Neural progenitor cell (in vitro differentiated cells): ENCODE results near the gene SMC3. TPM values are rescaled to one million over a fixed set of nuclear protein-coding genes. Genes with fewer than 3 reads are reported as not detected.

Experiments used
- DNase-seq: peaks from one replicate; pipeline ENCODE4 v3.0.0-alpha.2; 2016; ENCODE audit warnings: low spot score
- H2AFZ ChIP-seq: fragments of 200-600 bp; sonication (generic); replicated peaks from 2 replicates; pipeline ENCODE4 v1.6.1; 2016; ENCODE audit warnings: antibody characterized with exemption
- H3F3A ChIP-seq: fragments of 200-600 bp; sonication (generic); 2 replicates; pipeline ENCODE4 v1.6.1; 2016; ENCODE audit warnings: antibody characterized with exemption, low read depth
- H3K27ac ChIP-seq: fragments of 200-600 bp; sonication (generic); 2 replicates; pipeline ENCODE4 v1.5.1; 2016; ENCODE audit warnings: mild to moderate bottlenecking
- H3K27me3 ChIP-seq: fragments of 200-600 bp; sonication (generic); 2 replicates; pipeline ENCODE4 v1.6.1; 2016; ENCODE audit warnings: mild to moderate bottlenecking, moderate library complexity
- H3K36me3 ChIP-seq: fragments of 200-600 bp; sonication (generic); 2 replicates; pipeline ENCODE4 v1.5.1; 2016
- H3K4me1 ChIP-seq: fragments of 200-600 bp; sonication (generic); 2 replicates; pipeline ENCODE4 v1.6.1; 2016; ENCODE audit warnings: mixed run types
- H3K4me2 ChIP-seq: fragments of 200-600 bp; sonication (generic); 2 replicates; pipeline ENCODE4 v1.6.1; 2016
- H3K4me3 ChIP-seq: fragments of 200-600 bp; sonication (generic); 2 replicates; pipeline ENCODE4 v1.5.1; 2016
- H3K79me2 ChIP-seq: fragments of 200-600 bp; sonication (generic); 2 replicates; pipeline ENCODE4 v1.6.1; 2016; ENCODE audit warnings: low read depth
- H3K9ac ChIP-seq: fragments of 200-600 bp; sonication (generic); 2 replicates; pipeline ENCODE4 v1.6.1; 2016
- H3K9me3 ChIP-seq: fragments of 200-600 bp; sonication (generic); 2 replicates; pipeline ENCODE4 v1.5.1; 2016; ENCODE audit warnings: low read depth
- H4K20me1 ChIP-seq: fragments of 200-600 bp; sonication (generic); 2 replicates; pipeline ENCODE4 v1.6.1; 2016; ENCODE audit warnings: low read depth
- H3K27ac Mint-ChIP-seq: 3 replicates; pipeline ENCODE4 v1.8.0; 2021; ENCODE audit warnings: mixed read lengths
- H3K27me3 Mint-ChIP-seq: 2 replicates; pipeline ENCODE4 v1.8.0; 2022; ENCODE audit warnings: low read depth, mild to moderate bottlenecking, inconsistent platforms, moderate library complexity, mixed read lengths; ENCODE audit not compliant: insufficient read depth
- H3K36me3 Mint-ChIP-seq: 3 replicates; pipeline ENCODE4 v1.8.0; 2021; ENCODE audit warnings: mixed read lengths
- H3K4me1 Mint-ChIP-seq: 3 replicates; pipeline ENCODE4 v1.8.0; 2021; ENCODE audit warnings: mixed read lengths
- H3K4me3 Mint-ChIP-seq: 3 replicates; pipeline ENCODE4 v1.8.0; 2021; ENCODE audit warnings: mild to moderate bottlenecking, moderate library complexity, mixed read lengths
- H3K9me3 Mint-ChIP-seq: 3 replicates; pipeline ENCODE4 v1.8.0; 2020; ENCODE audit warnings: mixed read lengths
- CTCF ChIP-seq: fragments of 200-600 bp; sonication (generic); IDR thresholded peaks from 2 replicates; pipeline ENCODE4 v1.5.1; 2017; ENCODE audit warnings: antibody characterized with exemption, mild to moderate bottlenecking
- EZH2 ChIP-seq: fragments of 200-600 bp; sonication (generic); IDR thresholded peaks from 2 replicates; pipeline ENCODE4 v1.6.1; 2017; ENCODE audit warnings: antibody characterized with exemption, mild to moderate bottlenecking, moderate library complexity
- EZH2phosphoT487 ChIP-seq: fragments of 200-600 bp; sonication (generic); IDR thresholded peaks from 2 replicates; pipeline ENCODE4 v1.6.1; 2017; ENCODE audit warnings: antibody characterized with exemption
- total RNA-seq: library from RNA; depleted of rRNA; stranded (reverse); fragments of >200 nt; gene quantifications from 2 replicates; pipeline ENCODE4 v1.2.3, GENCODE V29; 2015; ENCODE audit warnings: low replicate concordance

The SMC3 gene
- total RNA-seq, 1 donor from 2014 or later, result 109 TPM

- H3K27ac Mint-ChIP-seq, result no peak overlapping the region
- Histone ChIP-seq H3K27me3 (no peaks in the 10 kb centered on the region), H2AFZ (no peak overlapping the region), H3K36me3 (peaks cover 35% of the 10 kb centered on the region), H4K20me1 (no peaks in the 10 kb centered on the region), H3K4me3 (no peak overlapping the region), H3K4me1 (no peaks in the 10 kb centered on the region), H3F3A (peaks cover 4% of the 10 kb centered on the region), H3K9me3 (no peaks in the 10 kb centered on the region), H3K9ac (no peak overlapping the region), H3K27ac (no peak overlapping the region), H3K4me2 (no peak overlapping the region), H3K79me2 (no peaks in the 10 kb centered on the region)
- no peaks in the 10 kb centered on the region for H3K4me1 Mint-ChIP-seq
- H3K9me3 Mint-ChIP-seq, result no peaks in the 10 kb centered on the region
- H3K4me3 Mint-ChIP-seq, result no peak overlapping the region
- no peaks in the 10 kb centered on the region for H3K27me3 Mint-ChIP-seq
- peaks cover 43% of the 10 kb centered on the region for H3K36me3 Mint-ChIP-seq
- no peak for DNase-seq
- TF ChIP-seq EZH2phosphoT487, result no peak
- no peak for TF ChIP-seq EZH2
- no peak for TF ChIP-seq CTCF
Measured at GRCh38 chr10:110591760-110592159, 24.3 kb downstream of the SMC3 start.

- H3K9ac ChIP-seq, result no peak overlapping the region
- no peaks in the 10 kb centered on the region for H3K79me2 ChIP-seq
- TF ChIP-seq CTCF, result no peak
- no peak for TF ChIP-seq EZH2phosphoT487
- TF ChIP-seq EZH2, result no peak
- no peaks in the 10 kb centered on the region for H3K4me1 Mint-ChIP-seq
- H3K4me3 ChIP-seq, result no peak overlapping the region
- peaks cover 24% of the 10 kb centered on the region for H3K36me3 ChIP-seq
- H3K27ac Mint-ChIP-seq, result no peak overlapping the region
- DNase-seq, result no peak
- H2AFZ ChIP-seq, result no peak overlapping the region
- H3K27ac ChIP-seq, result no peak overlapping the region
- H3K27me3 Mint-ChIP-seq, result no peaks in the 10 kb centered on the region
- no peak overlapping the region for H3K4me3 Mint-ChIP-seq
- peaks cover 30% of the 10 kb centered on the region for H3F3A ChIP-seq
- H3K27me3 ChIP-seq, result no peaks in the 10 kb centered on the region
- peaks cover 17% of the 10 kb centered on the region for H3K36me3 Mint-ChIP-seq
- H3K9me3 Mint-ChIP-seq, result no peaks in the 10 kb centered on the region
- no peak overlapping the region for H3K4me2 ChIP-seq
- H3K4me1 ChIP-seq, result no peaks in the 10 kb centered on the region
- H4K20me1 ChIP-seq, result no peaks in the 10 kb centered on the region
- no peaks in the 10 kb centered on the region for H3K9me3 ChIP-seq
Measured at GRCh38 chr10:110597476-110597875, 30.0 kb downstream of the SMC3 start.

- Mint-ChIP-seq H3K4me1 (no peaks in the 10 kb centered on the region), H3K27ac (no peak overlapping the region), H3K4me3 (no peak overlapping the region), H3K27me3 (no peaks in the 10 kb centered on the region), H3K36me3 (peaks cover 16% of the 10 kb centered on the region), H3K9me3 (no peaks in the 10 kb centered on the region)
- no peak overlapping the region for H3K4me2 ChIP-seq
- H3K79me2 ChIP-seq, result no peaks in the 10 kb centered on the region
- no peaks in the 10 kb centered on the region for H4K20me1 ChIP-seq
- H3K36me3 ChIP-seq, result peaks cover 43% of the 10 kb centered on the region
- peaks cover 34% of the 10 kb centered on the region for H3F3A ChIP-seq
- no peaks in the 10 kb centered on the region for H3K9me3 ChIP-seq
- no peaks in the 10 kb centered on the region for H3K27me3 ChIP-seq
- peak; percentile 65 for DNase-seq
- peak; percentile 76 for TF ChIP-seq CTCF
- no peak for TF ChIP-seq EZH2phosphoT487
- no peak overlapping the region for H3K27ac ChIP-seq
- no peak overlapping the region for H2AFZ ChIP-seq
- H3K9ac ChIP-seq, result no peak overlapping the region
- no peak overlapping the region for H3K4me3 ChIP-seq
- H3K4me1 ChIP-seq, result no peaks in the 10 kb centered on the region
Measured at GRCh38 chr10:110600487-110601101, 33.1 kb downstream of the SMC3 start.
